ENCODE results near the gene SERTAD3.
"Not testable (repeated sequence)": the region's sequence is repeated elsewhere in the genome, so short reads cannot be mapped to it uniquely, and the experiment has no call there.

The SERTAD3 gene

DNA sequence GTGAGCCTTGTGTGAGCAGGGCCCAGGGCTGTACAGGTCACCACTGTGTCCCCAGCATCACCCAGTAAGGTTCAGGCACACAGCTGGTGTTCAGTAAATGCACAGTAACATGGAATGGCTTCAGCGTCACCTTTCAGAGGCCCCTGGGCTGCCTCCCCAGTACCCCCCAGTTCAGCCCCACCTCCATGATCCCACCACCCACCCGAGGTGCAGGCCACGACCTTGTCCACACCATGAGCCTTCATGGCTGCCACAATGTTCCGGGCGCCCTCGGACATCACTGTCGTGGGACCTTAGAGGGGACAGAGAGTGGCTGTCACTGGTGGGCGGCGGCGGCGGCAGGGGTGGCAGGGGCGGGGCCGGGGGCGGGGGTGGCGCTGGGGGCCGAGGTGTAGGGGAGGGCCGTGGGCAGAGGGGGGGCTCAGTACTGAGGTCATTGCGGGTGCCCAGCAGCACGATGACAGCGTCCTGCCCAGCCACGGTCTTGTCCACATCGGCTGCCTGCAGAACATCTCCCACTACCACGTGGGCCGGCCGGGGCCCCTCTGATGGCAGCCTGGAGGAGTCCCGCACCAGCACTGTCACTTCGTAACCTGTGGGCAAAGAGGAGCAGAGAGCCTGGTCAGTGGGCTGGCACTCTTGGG is 13.9 kb upstream of the SERTAD3 start:
- DNase-seq = no peak

DNA sequence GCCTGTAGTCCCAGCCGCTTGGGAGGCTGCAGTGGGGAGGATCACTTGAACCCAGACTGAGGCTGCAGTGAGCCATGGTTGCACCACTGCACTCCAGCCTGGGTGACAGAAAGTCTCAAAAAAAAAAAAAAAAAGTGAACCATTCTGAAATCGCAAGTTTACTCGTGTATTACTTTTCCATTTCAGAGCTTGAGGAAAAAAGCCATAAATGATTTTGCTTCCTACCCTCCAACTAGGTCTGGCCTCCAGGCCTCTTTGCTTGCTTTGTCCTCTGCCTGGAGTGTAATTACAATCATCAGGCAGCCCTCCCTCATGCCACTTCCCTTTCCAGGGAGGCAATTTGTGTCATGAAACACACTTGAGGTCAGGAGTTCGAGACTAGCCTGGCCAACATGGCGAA is 12.9 kb upstream of the SERTAD3 start:
- no peak for DNase-seq

DNA sequence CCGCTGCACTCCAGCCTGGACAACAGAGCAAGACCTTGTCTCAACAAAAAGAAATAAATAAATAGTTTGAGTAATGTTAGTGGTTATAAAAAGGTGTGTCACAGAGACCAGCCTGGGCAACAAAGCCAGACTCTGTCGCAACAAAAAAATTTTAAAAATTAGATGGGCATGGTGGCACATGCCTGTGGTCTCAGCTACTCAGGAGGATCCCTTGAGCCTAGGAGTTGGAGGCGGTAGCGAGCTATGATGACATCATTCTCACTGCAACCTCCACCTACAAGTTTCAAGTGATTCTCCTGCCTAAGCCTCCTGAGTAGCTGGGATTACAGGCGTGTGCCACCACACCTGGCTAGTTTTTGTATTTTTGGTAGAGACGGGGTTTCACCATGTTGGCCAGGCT is 9.8 kb upstream of the SERTAD3 start:
- not testable (repeated sequence) for DNase-seq

- no peak for DNase-seq
Measured at GRCh38 chr19:40453151-40453735, 9.1 kb upstream of the SERTAD3 start.

DNA sequence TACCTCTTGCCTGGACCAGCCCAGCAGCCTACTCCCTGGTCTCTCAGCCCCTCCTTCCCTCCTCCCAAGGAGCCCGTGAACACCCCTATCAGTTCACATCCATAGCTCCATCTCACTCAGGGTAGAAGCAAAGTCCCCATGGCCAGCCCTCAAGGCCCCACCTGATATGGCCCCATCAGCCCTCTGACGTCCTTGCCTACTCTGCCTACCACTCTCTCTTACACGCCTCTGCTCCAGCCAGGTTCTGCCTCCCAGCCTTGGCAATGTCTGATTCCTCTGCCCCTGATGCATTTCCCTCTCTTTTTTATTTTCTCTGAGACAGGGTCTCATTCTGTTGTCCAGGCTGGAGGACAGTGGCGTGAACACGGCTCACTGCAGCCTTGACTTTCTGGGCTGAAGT is 7.9 kb upstream of the SERTAD3 start:
- no peak for DNase-seq

DNA sequence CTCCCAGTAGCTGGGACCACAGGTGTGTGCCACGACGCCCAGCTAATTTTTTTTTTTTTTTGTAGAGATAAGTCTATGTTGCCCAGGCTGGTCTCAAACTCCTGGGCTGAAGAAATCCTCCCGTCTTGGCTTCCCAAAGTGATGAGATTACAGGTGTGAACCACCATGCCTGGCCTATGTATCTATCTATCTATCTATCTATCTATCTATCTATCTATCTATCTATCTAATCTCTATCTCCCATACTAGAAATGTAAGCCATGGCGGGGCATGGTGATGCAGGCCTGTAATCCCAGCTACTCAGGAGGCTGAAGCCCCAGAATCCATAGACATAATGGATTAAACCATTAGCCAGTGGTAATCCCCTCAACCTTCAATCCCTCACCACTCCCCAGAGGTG is 6.5 kb upstream of the SERTAD3 start:
- no peak for DNase-seq

DNA sequence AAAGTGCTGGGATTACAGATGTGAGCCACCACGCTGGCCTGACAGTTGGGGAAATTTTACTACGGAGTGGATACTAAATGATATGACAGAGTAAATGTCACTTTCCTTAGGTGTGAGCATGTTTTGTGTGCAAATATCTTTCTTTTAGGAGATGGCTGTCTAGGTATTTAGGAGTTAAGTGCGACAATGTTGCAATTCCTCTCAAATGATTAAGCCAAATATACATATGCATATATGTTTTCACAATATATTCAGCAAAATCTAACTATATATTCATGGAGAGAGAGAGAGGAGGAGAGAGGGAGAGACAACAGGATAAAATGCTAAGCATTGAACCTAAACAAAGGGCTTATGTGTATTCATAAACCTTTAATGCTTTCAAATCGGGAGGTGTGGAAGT is 5.4 kb upstream of the SERTAD3 start:
- DNase-seq = no peak

- no peak for DNase-seq
Measured at GRCh38 chr19:40446263-40446784, 2.2 kb upstream of the SERTAD3 start.

DNA sequence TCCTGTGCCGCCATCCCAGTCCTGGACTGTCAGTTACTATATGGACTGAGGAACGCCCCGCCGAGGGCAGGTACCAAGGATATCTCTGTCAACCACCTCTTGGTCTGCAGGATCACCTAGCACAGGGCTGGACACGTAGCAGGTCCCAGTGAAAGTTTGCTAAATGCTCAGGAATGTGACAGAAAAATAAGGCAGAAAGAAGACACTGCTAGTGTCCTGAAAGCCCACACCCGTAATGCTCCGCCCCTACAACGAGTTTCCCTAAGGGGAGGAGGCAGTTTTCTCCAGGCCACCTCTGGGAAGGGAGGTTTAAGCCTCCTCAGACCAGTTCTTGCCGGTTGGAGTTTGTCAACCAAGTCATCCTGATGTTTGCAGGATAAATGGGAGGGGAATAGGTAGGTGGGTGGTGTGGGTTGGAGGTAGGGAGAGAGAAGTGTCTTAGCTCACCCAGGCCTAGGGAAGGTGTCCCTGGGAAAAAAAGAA is 1.7 kb upstream of the SERTAD3 start:
- DNase-seq = peak; percentile 87

GRCh38 chr19:40444825-40445312 is 734 bp upstream of the SERTAD3 start:
- no peak for DNase-seq

DNA sequence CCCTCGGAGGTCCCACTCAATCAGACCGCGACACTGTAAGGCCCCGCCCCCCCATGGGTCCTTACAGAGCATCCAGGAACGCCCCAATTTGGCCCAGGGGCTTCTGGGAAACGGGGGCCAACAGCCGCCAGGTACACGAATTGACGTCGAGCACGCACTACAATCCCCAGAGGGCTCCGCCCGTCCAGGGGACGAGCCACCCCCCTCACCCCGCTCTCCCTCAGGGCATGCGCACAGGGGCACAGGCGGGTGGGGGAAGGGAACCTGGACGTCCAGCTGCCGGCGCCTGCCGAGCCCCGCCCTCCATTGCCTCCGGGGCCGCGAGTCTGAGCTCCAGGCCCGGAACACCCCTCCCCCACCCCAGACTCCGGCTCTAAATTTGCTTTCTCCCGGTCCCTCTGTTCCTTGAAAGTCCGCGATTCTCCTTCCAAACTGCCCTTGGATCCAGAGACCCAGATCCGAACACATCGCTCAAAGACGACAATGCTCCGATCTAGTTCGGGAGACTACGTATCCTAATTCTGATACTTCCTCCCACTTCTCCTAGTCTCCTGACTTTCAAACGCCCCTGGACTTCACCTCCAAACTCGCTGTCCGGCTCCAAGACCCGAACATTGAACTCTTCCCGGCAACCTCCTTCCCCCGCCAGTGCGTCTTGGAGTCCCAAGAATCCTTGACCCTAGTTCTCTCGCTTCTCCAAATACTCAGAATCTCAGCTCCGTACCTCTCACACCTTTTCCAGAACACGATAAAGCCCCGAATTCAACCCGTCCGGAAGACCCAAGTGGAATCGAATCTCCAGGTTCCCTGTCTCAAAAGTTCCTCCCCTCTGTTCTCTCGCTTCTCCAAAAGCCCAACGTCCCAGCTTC is 770 bp downstream of the SERTAD3 start:
- DNase-seq = peak; percentile 100

- no peak for DNase-seq
Measured at GRCh38 chr19:40442328-40443130, 1.6 kb downstream of the SERTAD3 start.

DNA sequence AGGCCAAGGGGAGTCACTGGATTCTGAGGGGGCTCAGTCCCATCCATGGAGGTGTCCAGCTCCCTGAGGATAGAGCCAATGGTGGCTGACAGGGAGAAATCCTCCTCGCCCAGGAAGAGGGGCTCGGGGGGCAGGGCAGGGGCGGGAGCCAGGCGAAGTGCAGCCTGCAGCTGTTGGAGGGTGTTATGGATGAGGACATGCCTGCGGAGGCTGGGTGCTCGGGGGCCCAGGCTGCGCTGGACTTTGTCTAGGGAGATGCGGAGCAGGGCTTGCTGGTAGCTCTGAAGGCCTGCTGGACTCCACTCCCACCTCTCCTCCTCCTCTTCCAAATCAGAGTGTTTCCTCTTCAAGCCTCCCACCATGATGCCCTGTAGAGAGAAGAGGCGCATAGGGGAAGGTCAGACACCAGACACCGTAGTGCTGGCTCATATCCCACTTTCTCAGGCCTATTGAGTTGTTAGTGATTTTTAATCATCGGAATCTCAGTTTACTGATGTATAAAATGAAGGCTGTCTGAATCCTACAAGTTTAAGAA is 2.3 kb downstream of the SERTAD3 start:
- DNase-seq = no peak

DNA sequence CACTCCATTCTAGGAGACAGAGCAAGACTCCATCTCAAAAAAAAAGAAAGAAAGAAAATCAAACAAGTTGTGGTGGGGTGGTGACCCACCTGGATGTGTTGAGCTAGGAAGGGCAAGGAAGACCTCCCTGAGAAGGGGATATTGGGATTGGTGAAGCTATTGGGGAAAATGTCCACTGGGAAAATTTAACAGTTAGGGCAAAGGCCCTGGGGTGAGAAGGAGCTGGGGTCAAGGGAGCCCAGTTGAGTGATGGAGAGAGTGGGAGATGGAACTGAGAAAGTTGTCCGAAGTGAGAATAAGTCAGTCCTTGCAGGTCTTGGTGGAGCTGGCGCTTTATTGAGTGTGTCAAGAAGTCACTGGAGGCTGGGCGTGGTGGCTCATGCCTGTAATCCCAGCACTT is 5.9 kb downstream of the SERTAD3 start:
- DNase-seq = no peak

DNA sequence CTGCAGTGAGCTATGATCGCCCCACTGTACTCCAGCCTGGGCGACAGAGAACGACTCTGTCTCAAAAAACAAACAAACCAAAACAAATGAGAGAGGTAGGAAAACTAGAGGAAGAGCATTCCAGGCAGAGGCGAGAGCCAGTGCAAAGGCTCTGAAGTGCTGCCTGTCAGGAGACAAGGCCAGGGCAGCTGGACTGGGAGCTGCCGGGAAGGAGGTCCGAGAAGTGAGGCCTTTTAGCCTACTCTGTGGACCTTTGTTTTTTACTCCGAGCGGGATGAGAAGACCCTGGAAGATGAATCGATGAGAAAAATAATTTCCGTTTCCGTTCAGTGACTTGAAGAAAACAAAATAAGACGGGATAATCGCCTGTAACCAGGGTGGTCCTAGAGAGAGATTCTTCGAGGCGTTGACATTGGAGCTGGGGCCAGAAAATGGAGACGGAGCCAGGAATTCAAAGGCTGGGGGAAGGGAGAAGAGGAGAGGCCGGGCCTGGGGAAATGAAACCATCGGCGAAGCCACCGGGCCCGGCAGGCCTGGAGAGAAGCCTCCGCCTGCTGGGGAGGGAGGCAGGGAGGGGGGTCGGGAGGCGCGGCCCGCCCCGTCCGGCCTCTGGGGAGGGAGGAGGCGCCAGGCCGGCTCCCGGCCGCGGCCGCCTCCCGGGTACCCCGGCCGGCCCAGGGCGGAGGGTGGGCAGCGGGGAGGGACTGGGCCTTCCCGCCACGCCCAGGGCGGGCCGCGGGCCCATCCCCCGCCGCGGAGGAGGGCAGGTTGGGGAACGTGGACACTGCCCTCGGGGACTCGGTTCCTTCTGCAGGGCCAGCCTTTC is 10.5 kb downstream of the SERTAD3 start:
- DNase-seq = peak; percentile 96

DNA sequence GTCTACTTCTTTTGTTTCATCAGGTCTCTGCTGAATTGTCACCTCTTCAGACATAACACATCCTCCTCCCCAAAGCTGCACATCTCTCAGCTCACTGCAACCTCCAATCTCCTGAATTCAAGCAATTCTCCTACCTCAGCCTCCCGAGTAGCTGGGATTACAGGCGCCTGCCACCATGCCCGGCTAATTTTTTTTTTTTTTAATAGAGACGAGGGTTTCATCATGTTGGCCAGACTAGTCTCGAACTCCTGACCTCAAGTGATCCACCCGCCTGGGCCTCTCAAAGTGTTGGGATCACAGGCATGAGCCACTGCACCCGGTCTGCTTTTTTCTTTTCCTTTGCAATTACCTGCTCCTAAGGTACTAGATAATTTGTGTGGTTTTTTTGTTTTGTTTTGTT is 11.4 kb downstream of the SERTAD3 start:
- DNase-seq = not testable (repeated sequence)

DNA sequence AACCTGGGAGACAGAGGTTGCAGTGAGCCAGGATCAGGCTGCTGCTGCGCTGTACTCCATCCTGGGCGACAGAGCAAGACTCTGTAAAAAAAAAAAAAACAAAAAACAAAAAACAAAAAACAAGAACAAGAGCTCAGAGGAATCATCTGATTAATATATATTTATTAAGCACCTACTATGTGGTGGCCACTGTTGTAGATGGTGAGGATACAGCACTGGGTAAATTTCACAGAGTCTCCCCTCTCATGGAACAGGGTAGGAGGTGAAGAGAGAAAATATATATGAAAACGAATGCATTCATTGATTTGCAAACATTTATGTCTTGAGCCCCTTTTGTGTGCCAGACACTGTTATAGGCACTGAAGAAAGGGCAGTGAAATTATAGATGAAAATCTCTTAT is 12.4 kb downstream of the SERTAD3 start:
- no peak for DNase-seq

- not testable (repeated sequence) for DNase-seq
Measured at GRCh38 chr19:40430242-40430641, 13.9 kb downstream of the SERTAD3 start.

DNA sequence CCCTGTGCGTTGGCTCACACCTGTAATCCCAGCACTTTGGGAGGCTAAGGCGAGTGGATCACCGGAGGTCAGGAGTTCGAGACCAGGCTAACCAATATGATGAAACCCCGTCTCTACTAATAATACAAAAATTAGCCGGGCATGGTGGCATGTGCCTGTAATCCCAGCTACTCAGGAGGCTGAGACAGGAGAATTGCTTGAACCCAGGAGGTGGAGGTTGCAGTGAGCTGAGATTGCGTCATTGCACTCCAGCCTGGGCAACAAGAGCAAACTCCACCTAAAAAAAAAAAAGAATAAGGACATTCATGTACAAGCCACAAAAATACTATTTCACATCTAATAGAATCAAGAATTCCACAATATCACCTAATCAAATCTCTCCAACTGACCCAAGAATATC is 15.9 kb downstream of the SERTAD3 start:
- DNase-seq = not testable (repeated sequence)

GRCh38 chr19:40425450-40426287 is 18.5 kb downstream of the SERTAD3 start, which contains the start of gene SERTAD1:
Gene SERTAD1 (minus strand): TSS chr19:40425992. CDS start chr19:40423546, 2,446 bp downstream.
- peak; percentile 100 for DNase-seq

All from islet precursor cell (in vitro differentiated cells).